Prostate gland (tissue), 2 donors: ENCODE measurements around the gene PBRM1.

Experiments
- POLR2A ChIP-seq: fragments of 450-650 bp; IDR thresholded peaks from one replicate; pipeline ENCODE4 v1.6.1; 2016; ENCODE audit warnings: antibody characterized with exemption, mild to moderate bottlenecking
- TF ChIP-seq, protein P1 (sequence below), 4 experiments: fragments of 200-600 bp in 2 of 4; fragments of 450-650 bp in 2 of 4; sonication (generic) in 2 of 4; IDR thresholded peaks; 1 replicate in 3 of 4; 2 replicates in 1 of 4; pipeline ENCODE4 v1.5.1; 2016 to 2019; ENCODE audit warnings: antibody characterized with exemption in 4 of 4, mild to moderate bottlenecking in 2 of 4, moderate library complexity in 2 of 4

DNA sequence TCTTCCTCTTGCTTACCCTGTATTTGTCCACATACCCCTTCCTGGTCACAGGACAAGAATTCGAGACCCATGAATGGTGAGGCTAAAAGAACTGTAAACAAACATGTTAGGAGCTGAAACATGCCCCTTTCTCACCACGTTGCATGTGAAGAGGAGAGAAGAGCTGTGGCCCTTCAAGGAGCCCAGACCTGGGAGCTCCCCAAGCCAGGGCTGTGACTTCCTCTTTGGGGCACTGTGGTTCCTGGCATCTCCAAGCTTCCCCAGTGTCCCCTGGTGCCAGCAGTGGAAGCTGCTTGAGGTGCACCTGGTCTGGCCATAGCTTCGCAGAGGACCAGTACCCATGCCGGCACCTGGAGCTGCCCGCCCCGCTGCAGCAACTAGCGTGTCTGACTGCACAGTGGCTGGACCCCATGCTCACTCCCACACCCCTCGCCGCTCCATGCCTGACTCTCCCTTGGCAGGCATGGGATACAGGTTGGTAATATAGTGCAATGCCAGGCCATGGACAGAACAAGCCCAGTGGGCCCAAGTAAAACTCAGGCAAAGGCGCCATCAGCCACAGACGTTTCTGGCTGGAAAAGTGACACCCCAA is 30.1 kb upstream of the PBRM1 start:
- TF ChIP-seq, protein P1, sequence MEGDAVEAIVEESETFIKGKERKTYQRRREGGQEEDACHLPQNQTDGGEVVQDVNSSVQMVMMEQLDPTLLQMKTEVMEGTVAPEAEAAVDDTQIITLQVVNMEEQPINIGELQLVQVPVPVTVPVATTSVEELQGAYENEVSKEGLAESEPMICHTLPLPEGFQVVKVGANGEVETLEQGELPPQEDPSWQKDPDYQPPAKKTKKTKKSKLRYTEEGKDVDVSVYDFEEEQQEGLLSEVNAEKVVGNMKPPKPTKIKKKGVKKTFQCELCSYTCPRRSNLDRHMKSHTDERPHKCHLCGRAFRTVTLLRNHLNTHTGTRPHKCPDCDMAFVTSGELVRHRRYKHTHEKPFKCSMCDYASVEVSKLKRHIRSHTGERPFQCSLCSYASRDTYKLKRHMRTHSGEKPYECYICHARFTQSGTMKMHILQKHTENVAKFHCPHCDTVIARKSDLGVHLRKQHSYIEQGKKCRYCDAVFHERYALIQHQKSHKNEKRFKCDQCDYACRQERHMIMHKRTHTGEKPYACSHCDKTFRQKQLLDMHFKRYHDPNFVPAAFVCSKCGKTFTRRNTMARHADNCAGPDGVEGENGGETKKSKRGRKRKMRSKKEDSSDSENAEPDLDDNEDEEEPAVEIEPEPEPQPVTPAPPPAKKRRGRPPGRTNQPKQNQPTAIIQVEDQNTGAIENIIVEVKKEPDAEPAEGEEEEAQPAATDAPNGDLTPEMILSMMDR (IDR thresholded peaks at IDR 0.05), result no peak
- no peak for TF ChIP-seq POLR2A
